ENCODE measurements around the gene MINDY4.

- TF ChIP-seq CTCF (IDR thresholded peaks at IDR 0.05; ENCODE audit: low read depth, low read length, poor library complexity, severe bottlenecking) = no peak
- TF ChIP-seq EZH2phosphoT487 (IDR thresholded peaks at IDR 0.05; ENCODE audit: borderline replicate concordance, low read length) = no peak
Measured at GRCh38 chr7:30905078-30906012, 134.1 kb downstream of the MINDY4 start.
